Stimulated activated CD4-positive, alpha-beta T cell treated with anti-CD3 and anti-CD28 coated beads, TNF-alpha, amount 100 ng/mL, for 48 hours (primary cell): ENCODE measurements around the gene B3GNT4.
"Not testable (repeated sequence)": the region's sequence is repeated elsewhere in the genome, so short reads cannot be mapped to it uniquely, and the experiment has no call there.

Experiments
- DNase-seq, 3 donors: peaks; one replicate each; pipeline ENCODE4 v3.0.0-alpha.2; 2020; ENCODE audit warnings: low read depth in 3 of 3

B3GNT4 gene

GRCh38 chr12:122187466-122187865 lies 16.0 kb upstream of the B3GNT4 start:
- no peak for DNase-seq

- no peak for DNase-seq
Measured at GRCh38 chr12:122189626-122190475, 13.7 kb upstream of the B3GNT4 start.

GRCh38 chr12:122190842-122191668 lies 12.5 kb upstream of the B3GNT4 start:
- DNase-seq: peak; percentile 55 to 62 (median 57)

- no peak for DNase-seq
Measured at GRCh38 chr12:122192441-122192840, 11.1 kb upstream of the B3GNT4 start.

- no peak for DNase-seq
Measured at GRCh38 chr12:122194804-122195203, 8.7 kb upstream of the B3GNT4 start.

GRCh38 chr12:122195405-122195804 lies 8.1 kb upstream of the B3GNT4 start:
- no peak for DNase-seq

GRCh38 chr12:122197612-122197966 lies 5.9 kb upstream of the B3GNT4 start:
- DNase-seq: no peak

GRCh38 chr12:122199484-122200355 lies 3.8 kb upstream of the B3GNT4 start:
- DNase-seq: no peak

- DNase-seq: no peak
Measured at GRCh38 chr12:122200541-122201175, 2.9 kb upstream of the B3GNT4 start.

- no peak for DNase-seq
Measured at GRCh38 chr12:122201381-122201780, 2.1 kb upstream of the B3GNT4 start.

GRCh38 chr12:122202017-122202416 lies 1.5 kb upstream of the B3GNT4 start:
- DNase-seq: no peak

GRCh38 chr12:122202811-122203210 lies 698 bp upstream of the B3GNT4 start:
- DNase-seq: not testable (repeated sequence)

- DNase-seq: no peak
Measured at GRCh38 chr12:122204167-122205052, 901 bp downstream of the B3GNT4 start.

GRCh38 chr12:122205053-122205925 lies 1.8 kb downstream of the B3GNT4 start:
- no peak for DNase-seq

- no peak for DNase-seq
Measured at GRCh38 chr12:122206111-122206881, 2.8 kb downstream of the B3GNT4 start.

- no peak for DNase-seq
Measured at GRCh38 chr12:122206976-122207375, 3.5 kb downstream of the B3GNT4 start.

- DNase-seq: no peak
Measured at GRCh38 chr12:122207391-122207790, 3.9 kb downstream of the B3GNT4 start.

- no peak for DNase-seq
Measured at GRCh38 chr12:122208073-122208820, 4.7 kb downstream of the B3GNT4 start.
